ACC112 (cell line): ENCODE data around the gene RABL6.

ENCODE experiments used
- H2AFZ ChIP-seq: fragments of 200-600 bp; sonication (generic); one replicate; pipeline ENCODE4 v1.6.0; 2017; ENCODE audit warnings: antibody characterized with exemption, low read length; ENCODE audit not compliant: unreplicated experiment
- H3K27ac ChIP-seq: fragments of 200-600 bp; sonication (generic); 2 replicates; pipeline ENCODE4 v1.5.1; 2014; ENCODE audit warnings: low read depth, mild to moderate bottlenecking, antibody characterized with exemption, low read length, moderate library complexity
- H3K27me3 ChIP-seq: fragments of 200-600 bp; sonication (generic); 2 replicates; pipeline ENCODE4 v1.6.1; 2014; ENCODE audit warnings: mild to moderate bottlenecking, antibody characterized with exemption, low read length, moderate library complexity, mixed read lengths; ENCODE audit not compliant: insufficient read depth
- H3K36me3 ChIP-seq: fragments of 200-600 bp; sonication (generic); 2 replicates; pipeline ENCODE4 v1.6.1; 2016; ENCODE audit warnings: mild to moderate bottlenecking, antibody characterized with exemption, low read length, moderate library complexity, mixed read lengths; ENCODE audit not compliant: insufficient read depth
- H3K4me1 ChIP-seq: fragments of 200-600 bp; sonication (generic); one replicate; pipeline ENCODE4 v1.6.1; 2016; ENCODE audit warnings: low read length, mixed read lengths; ENCODE audit not compliant: insufficient read depth, unreplicated experiment, control insufficient read depth
- H3K4me3 ChIP-seq: fragments of 200-600 bp; sonication (generic); 2 replicates; pipeline ENCODE4 v1.5.1; 2014; ENCODE audit warnings: mild to moderate bottlenecking, low read depth, low read length
- H3K79me2 ChIP-seq: fragments of 200-600 bp; sonication (generic); one replicate; pipeline ENCODE4 v1.6.0; 2016; ENCODE audit warnings: low read length; ENCODE audit not compliant: control insufficient read depth, unreplicated experiment, insufficient read depth

RABL6 gene

DNA sequence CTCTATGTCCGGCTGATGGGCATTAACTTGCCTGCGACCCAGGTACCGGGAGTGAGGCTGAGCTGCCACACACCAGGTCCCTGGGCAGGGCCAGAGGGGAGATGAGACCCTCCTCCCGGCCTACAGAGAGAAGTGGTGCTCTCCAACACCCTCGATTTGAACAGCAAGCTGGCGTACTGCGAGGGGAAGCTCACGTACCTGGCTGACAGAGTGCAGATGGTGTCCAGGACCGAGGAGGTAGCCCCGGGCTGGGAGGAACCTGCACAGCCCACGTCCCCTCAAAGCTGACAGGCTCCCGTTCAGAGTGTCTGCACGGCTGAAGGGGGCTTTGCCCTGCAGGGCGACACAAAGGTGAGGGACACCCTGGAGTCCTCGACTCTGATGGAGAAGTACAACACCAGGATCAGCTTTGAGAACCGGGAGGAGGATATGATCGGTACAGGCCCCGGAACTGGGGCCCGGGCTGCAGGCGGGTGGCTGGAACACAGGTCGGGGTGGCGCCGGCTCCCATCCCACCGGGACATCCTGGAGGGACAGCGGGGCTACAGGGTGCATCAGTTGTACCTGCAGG, 1.0 kb upstream of the RABL6 start:
- Histone ChIP-seq H3K27me3 (peaks cover 6% of the 10 kb centered on the region; the same call in 1 of the 2 replicates), H3K36me3 (peaks cover 8% of the 10 kb centered on the region; the same call in 1 of the 2 replicates), H3K4me1 (peaks cover 18% of the 10 kb centered on the region), H3K79me2 (peaks cover 42% of the 10 kb centered on the region), H3K4me3 (peak overlapping the region; percentile 100), H2AFZ (no peak overlapping the region), H3K27ac (no peak overlapping the region)

DNA sequence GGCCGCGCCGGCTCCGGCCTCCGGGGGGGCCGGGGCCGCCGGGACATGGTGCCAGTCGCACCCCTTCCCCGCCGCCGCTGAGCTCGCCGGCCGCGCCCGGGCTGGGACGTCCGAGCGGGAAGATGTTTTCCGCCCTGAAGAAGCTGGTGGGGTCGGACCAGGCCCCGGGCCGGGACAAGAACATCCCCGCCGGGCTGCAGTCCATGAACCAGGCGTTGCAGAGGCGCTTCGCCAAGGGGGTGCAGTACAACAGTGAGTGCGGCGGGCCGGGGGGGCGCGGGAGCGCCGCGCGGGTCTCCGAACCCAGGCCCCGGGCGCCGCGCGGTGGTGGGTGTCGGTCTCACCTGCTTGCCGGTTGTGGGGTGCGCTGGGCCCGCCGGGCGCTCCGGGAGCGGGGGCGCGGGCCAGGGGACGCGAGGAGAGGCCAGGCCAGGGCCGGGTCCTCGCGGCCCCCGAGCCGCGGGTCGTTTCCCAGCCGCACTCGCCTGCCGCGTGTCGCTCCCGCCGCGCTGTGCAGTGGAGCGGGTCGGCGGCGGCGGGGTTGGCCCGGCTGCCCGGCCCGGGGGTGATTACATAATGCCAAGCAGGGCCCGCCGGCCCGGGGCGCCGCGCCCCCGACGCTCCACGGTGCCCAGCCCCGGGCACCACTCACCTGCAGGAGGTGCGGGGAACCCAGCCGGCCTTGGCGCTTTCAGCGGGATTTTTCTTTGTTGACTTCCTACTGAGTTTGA, 492 bp downstream of the RABL6 start:
- Histone ChIP-seq H3K27ac (peak overlapping the region; percentile 27; the same call in 1 of the 2 replicates), H3K36me3 (peaks cover 8% of the 10 kb centered on the region; the same call in 1 of the 2 replicates), H2AFZ (peak overlapping the region; percentile 88), H3K79me2 (peaks cover 52% of the 10 kb centered on the region), H3K4me1 (peaks cover 18% of the 10 kb centered on the region), H3K27me3 (no peaks in the 10 kb centered on the region), H3K4me3 (peak overlapping the region; percentile 100)

DNA sequence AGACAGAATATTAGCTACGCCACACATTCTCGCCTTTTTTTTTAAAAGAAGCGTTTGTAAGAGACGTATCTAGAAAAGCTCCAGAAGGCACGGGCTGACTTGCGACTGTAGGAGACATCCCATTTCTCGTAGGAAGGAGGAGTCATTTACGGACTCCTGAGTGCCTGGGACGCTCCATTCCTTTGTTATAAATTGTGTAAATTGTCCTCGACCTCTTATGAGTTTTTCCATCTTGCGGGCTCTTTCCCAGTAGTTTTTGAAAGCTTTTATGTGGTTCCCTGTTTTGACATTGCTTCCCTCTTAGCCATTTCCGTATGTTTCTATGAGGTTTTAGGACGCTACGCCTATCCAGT, 1.0 kb downstream of the RABL6 start:
- peak overlapping the region; percentile 100 for H3K4me3 ChIP-seq
- H3K27me3 ChIP-seq, result no peaks in the 10 kb centered on the region
- H3K27ac ChIP-seq, result no peak overlapping the region; the same call in 1 of the 2 replicates
- H3K4me1 ChIP-seq, result peaks cover 18% of the 10 kb centered on the region
- H3K36me3 ChIP-seq, result peaks cover 8% of the 10 kb centered on the region; the same call in 1 of the 2 replicates
- peaks cover 54% of the 10 kb centered on the region for H3K79me2 ChIP-seq
- H2AFZ ChIP-seq, result peak overlapping the region; percentile 88

DNA sequence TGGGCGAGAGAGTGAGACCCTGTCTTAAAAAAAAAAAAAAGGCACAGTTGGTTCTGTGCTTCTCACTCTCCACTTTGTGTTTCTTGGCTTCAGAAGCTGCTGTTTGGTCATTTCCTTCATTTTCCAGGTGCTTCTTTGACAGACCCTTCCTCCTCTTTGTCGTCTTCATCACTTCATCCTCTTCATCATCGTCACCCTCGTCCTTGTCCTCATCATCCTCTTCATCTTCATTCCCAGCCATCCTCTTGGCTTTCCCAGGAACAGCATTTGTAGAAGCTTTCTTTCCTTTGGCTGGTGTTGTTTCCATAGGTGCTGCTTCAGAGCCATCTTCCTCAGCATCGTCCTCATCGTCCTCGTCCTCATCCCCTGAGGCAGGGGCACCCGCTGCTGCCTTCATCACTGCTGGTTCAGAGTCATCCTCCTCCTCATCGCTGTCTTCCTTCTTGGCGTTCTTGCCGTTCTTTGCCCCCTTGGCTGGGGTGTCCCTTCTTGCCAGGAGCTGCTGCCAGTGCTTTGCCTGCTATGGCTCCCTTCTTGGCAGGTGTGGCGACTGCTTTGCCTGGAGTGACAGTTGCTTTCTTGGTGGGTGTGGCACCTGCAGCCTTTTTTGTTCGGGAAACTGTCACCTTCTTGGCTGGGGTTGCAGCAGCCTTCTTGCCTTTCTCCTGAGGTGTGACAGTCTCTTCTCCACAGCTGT, 7.1 kb downstream of the RABL6 start:
- Histone ChIP-seq H2AFZ (no peak overlapping the region), H3K4me1 (peaks cover 5% of the 10 kb centered on the region), H3K4me3 (no peak overlapping the region), H3K36me3 (peaks cover 16% of the 10 kb centered on the region; the same call in 1 of the 2 replicates), H3K27ac (no peak overlapping the region), H3K27me3 (no peaks in the 10 kb centered on the region), H3K79me2 (peaks cover 42% of the 10 kb centered on the region)

DNA sequence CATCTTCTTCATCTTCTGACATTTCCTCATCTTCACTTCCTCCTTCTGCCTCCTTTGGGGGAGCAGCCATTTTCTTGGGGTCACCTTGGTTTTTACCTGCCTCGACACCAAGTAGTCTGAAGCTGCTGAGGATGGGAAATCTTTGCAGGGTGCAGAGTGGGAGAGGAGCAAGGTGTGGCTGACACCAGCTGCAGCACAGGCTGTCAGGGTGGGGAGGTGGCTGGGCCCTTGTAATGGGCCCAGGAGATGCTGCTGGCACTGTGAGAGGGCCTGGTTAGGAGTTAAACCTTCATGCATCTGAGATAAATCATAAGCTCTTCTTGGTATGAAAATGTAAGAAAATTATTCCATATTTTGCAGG, 7.7 kb downstream of the RABL6 start:
- Histone ChIP-seq H3K36me3 (peaks cover 13% of the 10 kb centered on the region; the same call in 1 of the 2 replicates), H2AFZ (no peak overlapping the region), H3K79me2 (peaks cover 37% of the 10 kb centered on the region), H3K4me3 (no peak overlapping the region), H3K4me1 (no peaks in the 10 kb centered on the region), H3K27me3 (no peaks in the 10 kb centered on the region), H3K27ac (no peak overlapping the region)

DNA sequence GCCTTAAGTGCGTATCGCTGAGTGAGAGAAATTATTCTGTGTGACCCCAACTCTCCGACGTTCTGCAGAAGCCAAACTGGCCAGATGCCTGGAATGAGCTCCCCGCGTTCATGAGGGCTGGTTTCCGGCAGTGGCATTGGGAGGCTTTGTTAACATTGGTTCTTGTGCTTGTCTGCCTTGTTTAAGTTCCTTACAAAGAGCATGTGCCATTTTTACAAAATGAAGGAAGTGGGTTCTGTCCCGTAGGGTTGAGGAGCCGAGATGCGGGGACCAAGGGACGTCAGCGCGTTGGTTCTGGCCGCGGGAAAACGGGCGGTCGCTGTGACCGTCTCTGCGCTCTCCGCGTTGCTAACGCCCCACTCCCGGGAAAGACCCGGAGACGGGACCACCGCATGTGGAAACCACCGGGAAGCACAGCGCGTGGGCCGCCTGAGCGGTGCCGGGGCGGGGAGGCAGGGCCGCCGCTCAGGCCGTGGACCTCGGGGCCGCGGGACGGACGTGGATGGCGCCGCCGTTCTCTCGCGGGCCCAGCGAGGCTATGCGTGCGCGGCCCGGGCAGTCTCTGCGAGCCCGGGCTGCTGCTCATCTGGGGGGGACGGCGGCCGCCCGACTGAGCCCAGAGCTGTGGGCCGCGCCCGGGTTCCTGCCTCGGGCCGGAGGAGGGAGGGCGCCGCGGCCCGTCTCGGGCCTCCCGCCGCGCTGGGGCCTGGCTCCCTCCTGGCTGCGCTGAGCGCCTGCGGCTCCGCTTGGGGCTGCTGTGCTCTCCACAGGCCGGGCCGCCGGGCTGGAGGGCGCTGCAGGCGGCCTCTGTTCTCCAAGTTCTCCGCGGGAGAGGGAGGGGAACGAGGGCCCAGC, 13.4 kb downstream of the RABL6 start:
- peaks cover 15% of the 10 kb centered on the region for H3K79me2 ChIP-seq
- no peak overlapping the region for H3K4me3 ChIP-seq
- no peaks in the 10 kb centered on the region for H3K27me3 ChIP-seq

DNA sequence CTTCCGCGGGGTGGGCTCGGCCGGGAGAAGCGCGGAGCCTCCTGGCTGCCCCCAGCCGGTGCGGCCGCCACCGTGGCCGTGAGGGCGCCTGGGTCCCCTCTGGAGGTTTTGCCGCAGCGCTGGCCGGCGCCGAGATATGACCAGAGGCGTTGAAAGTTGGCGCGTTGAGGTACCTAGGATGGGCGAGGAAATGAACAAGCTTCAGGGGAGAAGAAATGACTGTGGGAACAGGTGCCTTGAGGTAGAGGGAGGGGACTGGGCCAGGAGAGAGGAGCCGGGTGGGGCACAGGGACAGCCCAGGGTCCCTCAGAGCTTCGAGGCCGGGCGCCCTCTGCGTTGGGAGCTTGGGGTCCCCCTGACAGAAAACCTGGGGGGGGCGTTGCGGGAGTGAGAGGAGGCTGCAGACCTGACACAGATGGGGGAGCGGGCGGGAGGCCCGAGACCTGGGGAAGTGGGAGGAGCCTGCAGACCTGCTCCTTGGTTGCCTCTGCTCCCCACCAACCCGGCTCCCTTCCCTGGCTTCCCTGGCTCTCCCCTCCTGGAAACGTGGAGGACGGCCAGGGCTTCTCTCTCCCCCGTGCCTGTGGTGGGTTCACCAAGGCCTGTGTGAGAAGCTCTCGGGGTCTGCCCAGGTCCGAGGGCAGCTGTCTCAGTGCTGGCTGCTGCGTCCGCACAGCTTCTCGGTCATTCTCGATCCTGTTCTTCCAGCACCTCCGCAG, 14.2 kb downstream of the RABL6 start:
- no peaks in the 10 kb centered on the region for H3K4me1 ChIP-seq
- peaks cover 15% of the 10 kb centered on the region for H3K79me2 ChIP-seq
- H2AFZ ChIP-seq, result no peak overlapping the region
- no peak overlapping the region for H3K27ac ChIP-seq
- peaks cover 2% of the 10 kb centered on the region; the same call in 1 of the 2 replicates for H3K36me3 ChIP-seq
- no peaks in the 10 kb centered on the region for H3K27me3 ChIP-seq
- H3K4me3 ChIP-seq, result no peak overlapping the region

More for the DNA sequence above, 13.4 kb downstream of the RABL6 start:
- no peaks in the 10 kb centered on the region for H3K4me1 ChIP-seq
- H2AFZ ChIP-seq, result no peak overlapping the region
- H3K27ac ChIP-seq, result no peak overlapping the region
- peaks cover 3% of the 10 kb centered on the region; the same call in 1 of the 2 replicates for H3K36me3 ChIP-seq

DNA sequence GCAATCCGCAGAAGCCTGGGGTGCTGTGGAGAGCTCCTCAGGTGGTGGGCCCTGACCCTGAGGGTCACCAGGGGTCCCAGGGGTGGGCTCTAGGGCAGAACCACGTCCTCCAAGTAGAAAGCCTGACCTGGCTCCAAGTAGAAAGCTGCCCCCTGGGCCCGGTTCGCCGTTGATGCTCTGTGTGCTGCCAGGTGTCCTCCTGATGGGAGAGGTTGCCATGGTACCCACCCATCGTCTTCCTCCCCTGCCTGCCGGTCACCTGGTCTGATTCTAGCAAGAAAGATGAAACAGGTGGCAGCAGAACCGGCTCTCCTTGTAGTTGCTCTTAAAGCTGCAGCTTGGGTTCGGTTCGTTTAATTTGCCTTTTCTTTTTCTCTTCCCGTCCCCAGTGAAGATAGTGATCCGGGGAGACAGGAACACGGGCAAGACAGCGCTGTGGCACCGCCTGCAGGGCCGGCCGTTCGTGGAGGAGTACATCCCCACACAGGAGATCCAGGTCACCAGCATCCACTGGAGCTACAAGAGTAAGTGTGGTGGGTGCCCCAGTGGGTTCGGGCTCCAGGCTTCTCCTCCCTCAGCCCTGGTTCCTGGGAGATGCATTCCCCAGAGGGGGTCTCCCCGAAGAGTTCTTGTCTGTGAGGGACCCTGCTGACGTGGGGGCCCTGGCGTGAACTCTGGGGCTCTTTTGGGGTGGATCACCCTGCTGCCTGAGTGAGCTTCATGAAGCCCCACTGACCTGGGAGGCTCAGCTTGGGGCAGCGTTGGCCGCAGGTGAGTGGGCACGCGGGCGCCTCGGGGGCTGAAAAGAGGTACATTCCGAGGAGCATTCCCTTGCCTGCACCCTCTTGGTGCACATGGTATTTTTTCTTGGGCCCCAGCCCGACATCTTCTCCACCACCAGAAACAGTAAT, 15.6 kb downstream of the RABL6 start:
- Histone ChIP-seq H2AFZ (no peak overlapping the region), H3K79me2 (peaks cover 15% of the 10 kb centered on the region), H3K4me1 (no peaks in the 10 kb centered on the region), H3K27ac (no peak overlapping the region), H3K4me3 (no peak overlapping the region), H3K36me3 (no peaks in the 10 kb centered on the region; the same call in 1 of the 2 replicates), H3K27me3 (no peaks in the 10 kb centered on the region)

DNA sequence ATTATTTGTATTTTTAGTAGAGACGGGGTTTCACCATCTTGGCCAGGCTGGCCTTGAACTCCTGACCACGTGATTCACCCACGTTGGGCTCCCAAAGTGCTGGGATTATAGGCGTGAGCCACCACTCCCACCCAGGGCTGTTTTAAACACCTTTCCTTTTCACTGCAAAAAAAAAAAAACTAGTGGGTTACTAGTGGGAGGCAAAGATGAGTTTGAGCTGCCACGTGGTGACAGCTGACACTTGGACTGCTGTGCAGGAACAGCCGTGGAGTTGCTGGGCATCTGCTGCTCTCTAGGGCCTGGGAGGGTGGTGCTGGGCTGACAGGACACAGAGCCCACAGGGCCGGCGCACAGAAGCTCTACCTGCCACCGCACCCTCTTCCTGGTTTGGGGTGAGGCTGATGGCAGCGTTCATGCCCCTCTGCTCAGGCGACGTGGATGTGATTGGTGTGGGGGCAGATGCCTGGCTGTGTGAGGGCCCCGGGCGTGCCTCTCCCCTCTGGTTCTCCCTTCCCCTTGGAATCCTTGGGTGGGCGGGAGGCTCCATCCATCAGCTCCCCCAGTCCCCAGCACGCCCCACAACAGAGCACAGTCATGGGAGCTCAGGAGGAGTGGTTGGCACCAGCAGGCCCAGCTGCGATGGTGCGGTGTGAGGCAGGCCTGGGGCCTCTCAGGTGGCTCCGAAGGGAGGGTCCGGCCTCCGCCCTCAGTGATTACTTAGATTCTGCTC, 16.9 kb downstream of the RABL6 start:
- Histone ChIP-seq H2AFZ (no peak overlapping the region), H3K36me3 (no peaks in the 10 kb centered on the region; the same call in 1 of the 2 replicates), H3K27me3 (no peaks in the 10 kb centered on the region), H3K4me1 (no peaks in the 10 kb centered on the region), H3K79me2 (peaks cover 15% of the 10 kb centered on the region), H3K27ac (no peak overlapping the region), H3K4me3 (no peak overlapping the region)
